ENCODE data around the gene FEN1. TPM values are rescaled to one million over a fixed set of nuclear protein-coding genes. Genes with fewer than 3 reads are reported as not detected.

Gene FEN1
- total and polyA plus RNA-seq, 2 of the 13 experiments (the other 11 are each of a cell fraction or from before 2014, with no cell fraction given), result 12.4 to 102 TPM

- no peak for TF ChIP-seq BATF2 (CRISPR knock-in tag; IDR thresholded peaks at IDR 0.05)
- TF ChIP-seq ARID3A (IDR thresholded peaks at IDR 0.05; ENCODE audit: low read depth, low read length), result no peak
- TF ChIP-seq STAG1 (CRISPR knock-in tag; IDR thresholded peaks at IDR 0.05), result no peak; the same call in 1 of the 2 replicates
- TF ChIP-seq NR3C1 (CRISPR knock-in tag; IDR thresholded peaks at IDR 0.05), result no peak
- TF ChIP-seq MAFK (conservative IDR thresholded peaks at IDR 0.05 in 1 of 2, IDR thresholded peaks at IDR 0.05 in 1 of 2; ENCODE audit: low read length in 2 of 2), result no peak
- TF ChIP-seq ZNF431 (CRISPR knock-in tag; IDR thresholded peaks at IDR 0.05; ENCODE audit: borderline replicate concordance, low read depth), result no peak
- TF ChIP-seq PRPF4 (IDR thresholded peaks at IDR 0.05; ENCODE audit: low read depth, low read length, poor library complexity, severe bottlenecking), result no peak
- TF ChIP-seq ZNF256 (CRISPR knock-in tag; conservative IDR thresholded peaks at IDR 0.05), result no peak
- no peak for TF ChIP-seq ZNF629 (CRISPR knock-in tag; conservative IDR thresholded peaks at IDR 0.05)
- TF ChIP-seq IKZF5 (CRISPR knock-in tag; IDR thresholded peaks at IDR 0.05), result no peak
- no peak for TF ChIP-seq ZNF510 (CRISPR knock-in tag; IDR thresholded peaks at IDR 0.05; ENCODE audit: low read depth)
- no peak for TF ChIP-seq ZNF362 (CRISPR knock-in tag; IDR thresholded peaks at IDR 0.05; ENCODE audit: borderline replicate concordance)
- TF ChIP-seq NFYC (CRISPR knock-in tag; IDR thresholded peaks at IDR 0.05), result no peak
- no peak for TF ChIP-seq IKZF1 (IDR thresholded peaks at IDR 0.05)
- no peak for TF ChIP-seq ZFP82 (CRISPR knock-in tag; IDR thresholded peaks at IDR 0.05; ENCODE audit: borderline replicate concordance)
- TF ChIP-seq NFE2L1 (CRISPR knock-in tag; IDR thresholded peaks at IDR 0.05; ENCODE audit: borderline replicate concordance), result no peak
- TF ChIP-seq AFF4 (CRISPR knock-in tag; IDR thresholded peaks at IDR 0.05), result no peak
- TF ChIP-seq ATF2 (CRISPR knock-in tag; IDR thresholded peaks at IDR 0.05), result no peak
- TF ChIP-seq ZNF557 (CRISPR knock-in tag; IDR thresholded peaks at IDR 0.05), result no peak
- TF ChIP-seq GZF1 (CRISPR knock-in tag; IDR thresholded peaks at IDR 0.05), result no peak
Measured at GRCh38 chr11:61828629-61829407, 36.1 kb downstream of the FEN1 start (continued).
